COLO668 (cell line): ENCODE results near the gene TAAR6.
"Not testable (repeated sequence)": the region's sequence is repeated elsewhere in the genome, so short reads cannot be mapped to it uniquely, and the experiment has no call there.

Experiments
- DNase-seq: peaks from one replicate; lab custom pipeline; 2025; ENCODE audit not compliant: unreplicated experiment; lab: John Stamatoyannopoulos, UW

The TAAR6 gene

GRCh38 chr6:132589454-132589853 lies 19.3 kb downstream of the TAAR6 start, which contains the start of gene TAAR5:
Gene TAAR5, minus strand, starts transcription at chr6:132589741. Its CDS starts 55 bp downstream, at chr6:132589686.
- no peak for DNase-seq

DNA sequence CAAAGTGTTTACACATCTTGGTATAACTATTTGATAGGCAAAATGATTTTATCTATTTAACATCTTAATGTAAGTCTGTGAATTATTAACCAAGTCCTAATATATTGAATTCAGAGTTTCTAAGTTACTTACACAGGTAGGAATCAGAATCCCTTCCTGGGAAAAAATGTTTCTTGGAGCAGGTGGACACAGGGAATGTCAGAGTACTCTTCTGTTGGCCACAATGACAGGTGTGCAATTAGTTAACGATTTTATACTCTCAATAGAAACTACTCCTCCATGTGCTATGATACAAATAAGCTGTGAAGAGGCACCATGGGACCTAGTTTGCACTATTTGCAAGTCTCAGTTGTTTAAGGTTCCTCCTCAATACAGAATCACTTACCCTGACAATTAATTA lies 20.2 kb downstream of the TAAR6 start:
- DNase-seq: no peak

DNA sequence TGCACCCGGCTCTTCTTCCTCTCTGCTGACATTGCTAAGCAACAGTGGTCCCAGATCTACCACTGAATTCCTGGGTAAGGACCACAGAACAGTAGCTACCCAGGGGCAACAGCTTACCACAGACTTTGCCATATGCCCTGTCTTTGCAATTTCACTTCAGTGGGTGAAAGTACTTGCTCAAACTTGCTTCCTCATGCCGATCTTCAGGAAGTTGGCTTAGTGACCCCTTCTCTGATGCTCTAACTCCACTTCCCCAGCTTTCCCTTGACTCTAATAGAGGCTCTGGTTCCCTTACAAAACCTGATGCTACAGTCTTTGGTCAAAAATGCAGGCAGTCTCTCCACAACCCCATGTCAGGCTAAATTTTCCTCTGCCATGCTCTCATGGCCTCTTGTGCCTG lies 22.7 kb downstream of the TAAR6 start:
- no peak for DNase-seq

DNA sequence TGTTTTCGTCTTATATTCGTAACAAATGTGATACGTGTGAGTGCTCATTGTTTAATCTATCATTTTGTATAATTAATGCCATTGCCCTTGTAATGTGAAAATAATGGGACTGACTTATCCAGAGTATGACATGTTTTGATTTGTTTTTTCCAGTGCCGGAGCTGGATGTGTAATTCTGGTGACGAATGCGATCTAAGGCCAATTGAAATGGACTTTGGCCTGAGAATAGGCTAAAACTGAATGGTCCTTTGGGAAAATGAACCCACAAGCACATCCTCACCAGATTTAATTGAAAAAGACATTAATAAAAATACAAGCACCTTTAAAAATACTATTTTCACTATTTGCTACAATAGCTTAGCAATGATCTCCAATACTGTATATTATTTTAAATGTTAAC lies 26.1 kb downstream of the TAAR6 start:
- DNase-seq: no peak

- DNase-seq: no peak
Measured at GRCh38 chr6:132598473-132598872, 28.4 kb downstream of the TAAR6 start.

- not testable (repeated sequence) for DNase-seq
Measured at GRCh38 chr6:132600900-132601299, 30.8 kb downstream of the TAAR6 start.

GRCh38 chr6:132604635-132605152 lies 34.6 kb downstream of the TAAR6 start:
- DNase-seq: no peak

- no peak for DNase-seq
Measured at GRCh38 chr6:132607544-132608233, 37.6 kb downstream of the TAAR6 start.

- DNase-seq: no peak
Measured at GRCh38 chr6:132611616-132612015, 41.5 kb downstream of the TAAR6 start.

DNA sequence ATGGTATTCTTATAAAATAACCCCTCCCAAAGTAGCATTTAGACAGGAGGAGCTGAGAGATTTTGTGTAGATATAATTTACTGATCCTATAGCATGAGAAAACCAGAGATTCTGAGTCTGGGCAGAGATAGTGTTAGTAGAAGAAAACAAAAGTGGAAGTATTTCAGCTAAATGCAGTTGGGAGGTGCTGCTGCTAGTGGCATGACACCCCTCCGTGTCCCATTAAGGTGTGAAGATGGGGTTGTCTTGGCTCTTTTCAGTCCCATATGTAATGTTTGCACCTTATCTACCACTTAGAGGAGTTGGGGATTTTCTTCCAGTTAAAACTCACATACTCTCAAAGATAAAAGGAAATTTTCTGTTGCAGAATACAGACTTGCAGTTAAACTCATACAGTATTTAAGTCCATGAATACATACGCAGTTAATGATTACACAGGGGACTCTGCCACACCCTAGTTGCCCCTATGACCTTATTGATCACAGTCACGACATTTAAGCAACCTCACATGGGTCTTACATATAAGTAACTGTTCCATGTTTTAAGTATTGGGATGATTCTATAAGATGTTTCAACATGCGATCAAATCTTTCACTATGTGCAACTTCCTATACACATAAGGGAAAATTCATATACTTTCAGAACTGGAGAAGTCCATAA lies 42.5 kb downstream of the TAAR6 start:
- no peak for DNase-seq

DNA sequence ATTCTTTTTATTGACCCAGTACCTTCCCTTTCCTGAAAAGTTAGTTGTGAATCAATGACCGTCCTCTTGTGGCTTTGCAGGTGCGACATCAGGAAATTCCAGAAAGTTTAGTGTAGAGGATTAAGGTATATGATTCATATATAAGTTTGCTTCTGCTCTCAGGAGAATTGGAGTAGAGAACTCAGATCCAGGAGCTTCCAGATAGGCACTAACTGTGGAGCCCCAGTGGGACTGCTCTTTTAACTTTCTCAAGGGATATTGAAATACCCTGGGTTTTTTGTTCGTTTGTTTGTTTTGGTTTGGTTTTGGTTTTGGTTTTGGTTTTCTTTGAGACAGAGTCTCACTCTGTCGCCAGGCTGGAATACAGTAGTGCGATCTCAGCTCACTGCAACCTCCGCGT lies 44.4 kb downstream of the TAAR6 start:
- no peak for DNase-seq

GRCh38 chr6:132616677-132617076 lies 46.6 kb downstream of the TAAR6 start:
- no peak for DNase-seq
